HUES48 (cell line): ENCODE data around the gene GABBR1.
"Not testable (repeated sequence)": the region's sequence is repeated elsewhere in the genome, so short reads cannot be mapped to it uniquely, and the experiment has no call there.

ENCODE experiments used
- H3K27ac ChIP-seq: one replicate; pipeline ENCODE4 v1.7.0; 2013; ENCODE audit warnings: low read depth, low read length, inconsistent platforms
- H3K27me3 ChIP-seq: 2 replicates; pipeline ENCODE4 v1.6.1; 2013; ENCODE audit warnings: mild to moderate bottlenecking, low read length; ENCODE audit not compliant: control insufficient read depth, insufficient read depth
- H3K36me3 ChIP-seq: 2 replicates; pipeline ENCODE4 v1.6.1; 2013; ENCODE audit warnings: low read length; ENCODE audit not compliant: control insufficient read depth, insufficient read depth
- H3K4me1 ChIP-seq: 2 replicates; pipeline ENCODE4 v1.6.1; 2013; ENCODE audit warnings: mild to moderate bottlenecking, low read length; ENCODE audit not compliant: control insufficient read depth, insufficient read depth
- H3K4me3 ChIP-seq: 2 replicates; pipeline ENCODE4 v1.5.1; 2013; ENCODE audit warnings: mild to moderate bottlenecking, low read depth, low read length
- H3K9ac ChIP-seq: 2 replicates; pipeline ENCODE4 v1.6.1; 2013; ENCODE audit warnings: mild to moderate bottlenecking, low read depth, low read length, moderate library complexity
- H3K9me3 ChIP-seq: 2 replicates; pipeline ENCODE4 v1.6.1; 2013; ENCODE audit warnings: low read length; ENCODE audit not compliant: control insufficient read depth, insufficient read depth

Gene GABBR1

GRCh38 chr6:29632789-29633533 is at the start of gene GABBR1:
Gene GABBR1, minus strand, starts transcription at chr6:29633183. Its CDS starts 798 bp downstream, at chr6:29632385.
- Histone ChIP-seq H3K4me3 (peak within 1 kb of the TSS; percentile 90), H3K27me3 (no peaks in the 10 kb centered on the region), H3K36me3 (no peaks in the 10 kb centered on the region), H3K9ac (peak within 1 kb of the TSS; percentile 71), H3K9me3 (no peaks in the 10 kb centered on the region), H3K4me1 (peaks cover 39% of the 10 kb centered on the region), H3K27ac (peak within 1 kb of the TSS; percentile 83)

- no peak overlapping the region for H3K9ac ChIP-seq
- peaks cover 30% of the 10 kb centered on the region for H3K4me1 ChIP-seq
- no peaks in the 10 kb centered on the region for H3K27me3 ChIP-seq
- H3K27ac ChIP-seq: no peak overlapping the region
- H3K9me3 ChIP-seq: no peaks in the 10 kb centered on the region
- no peak overlapping the region for H3K4me3 ChIP-seq
- no peaks in the 10 kb centered on the region for H3K36me3 ChIP-seq
These were observed 48.8 kb upstream of the GABBR1 start for GRCh38 chr6:29681811-29682210.

- no peak within 1 kb of the TSS for H3K27ac ChIP-seq
- no peaks in the 10 kb centered on the region for H3K36me3 ChIP-seq
- H3K9me3 ChIP-seq: no peaks in the 10 kb centered on the region
- H3K27me3 ChIP-seq: no peaks in the 10 kb centered on the region
- H3K4me1 ChIP-seq: peaks cover 32% of the 10 kb centered on the region
- no peak within 1 kb of the TSS for H3K9ac ChIP-seq
- no peak within 1 kb of the TSS for H3K4me3 ChIP-seq
These were observed 47.9 kb upstream of the GABBR1 start, which contains the start of gene ZFP57 for GRCh38 chr6:29680904-29681303. Gene ZFP57, minus strand, starts transcription at chr6:29681152. Its CDS starts 4,149 bp downstream, at chr6:29677003.

GRCh38 chr6:29680416-29680815 is 47.4 kb upstream of the GABBR1 start:
- Histone ChIP-seq H3K36me3 (no peaks in the 10 kb centered on the region), H3K27me3 (no peaks in the 10 kb centered on the region), H3K4me1 (peaks cover 31% of the 10 kb centered on the region), H3K27ac (no peak overlapping the region), H3K9ac (no peak overlapping the region), H3K9me3 (no peaks in the 10 kb centered on the region), H3K4me3 (no peak overlapping the region)

- Histone ChIP-seq H3K36me3 (no peaks in the 10 kb centered on the region), H3K4me3 (no peak overlapping the region), H3K27me3 (no peaks in the 10 kb centered on the region), H3K27ac (no peak overlapping the region), H3K4me1 (peaks cover 31% of the 10 kb centered on the region), H3K9ac (no peak overlapping the region), H3K9me3 (no peaks in the 10 kb centered on the region)
These were observed 47.0 kb upstream of the GABBR1 start for GRCh38 chr6:29679962-29680361.

GRCh38 chr6:29678114-29678513 is 45.1 kb upstream of the GABBR1 start:
- Histone ChIP-seq H3K4me1 (peaks cover 22% of the 10 kb centered on the region), H3K27ac (peak overlapping the region; percentile 54), H3K9me3 (no peaks in the 10 kb centered on the region), H3K27me3 (no peaks in the 10 kb centered on the region), H3K4me3 (no peak overlapping the region), H3K9ac (no peak overlapping the region), H3K36me3 (no peaks in the 10 kb centered on the region)

- H3K9ac ChIP-seq: no peak overlapping the region
- H3K4me1 ChIP-seq: peaks cover 22% of the 10 kb centered on the region
- H3K27me3 ChIP-seq: no peaks in the 10 kb centered on the region
- H3K36me3 ChIP-seq: no peaks in the 10 kb centered on the region
- no peaks in the 10 kb centered on the region for H3K9me3 ChIP-seq
- no peak overlapping the region for H3K4me3 ChIP-seq
- H3K27ac ChIP-seq: no peak overlapping the region
These were observed 44.1 kb upstream of the GABBR1 start for GRCh38 chr6:29676981-29677601.

- H3K9me3 ChIP-seq: no peaks in the 10 kb centered on the region
- peaks cover 22% of the 10 kb centered on the region for H3K4me1 ChIP-seq
- H3K27ac ChIP-seq: no peak overlapping the region
- no peak overlapping the region for H3K9ac ChIP-seq
- no peaks in the 10 kb centered on the region for H3K27me3 ChIP-seq
- no peak overlapping the region for H3K4me3 ChIP-seq
- H3K36me3 ChIP-seq: no peaks in the 10 kb centered on the region
These were observed 42.6 kb upstream of the GABBR1 start for GRCh38 chr6:29675561-29675960.

- Histone ChIP-seq H3K4me3 (no peak overlapping the region), H3K36me3 (no peaks in the 10 kb centered on the region), H3K27ac (no peak overlapping the region), H3K9ac (no peak overlapping the region), H3K27me3 (no peaks in the 10 kb centered on the region), H3K4me1 (peaks cover 18% of the 10 kb centered on the region), H3K9me3 (no peaks in the 10 kb centered on the region)
These were observed 41.0 kb upstream of the GABBR1 start for GRCh38 chr6:29674008-29674407.

GRCh38 chr6:29673161-29673560 is 40.2 kb upstream of the GABBR1 start:
- no peak overlapping the region for H3K27ac ChIP-seq
- no peaks in the 10 kb centered on the region for H3K9me3 ChIP-seq
- no peak overlapping the region for H3K9ac ChIP-seq
- peaks cover 21% of the 10 kb centered on the region for H3K4me1 ChIP-seq
- H3K27me3 ChIP-seq: no peaks in the 10 kb centered on the region
- H3K36me3 ChIP-seq: no peaks in the 10 kb centered on the region
- no peak overlapping the region for H3K4me3 ChIP-seq

GRCh38 chr6:29672116-29672515 is 39.1 kb upstream of the GABBR1 start:
- not testable (repeated sequence) for H3K27me3 ChIP-seq, H3K27ac ChIP-seq, H3K9me3 ChIP-seq, H3K9ac ChIP-seq, H3K36me3 ChIP-seq, H3K4me3 ChIP-seq
- peaks cover 22% of the 10 kb centered on the region for H3K4me1 ChIP-seq
